Neural cell (in vitro differentiated cells): ENCODE measurements around the gene ISG15. TPM values are rescaled to one million over a fixed set of nuclear protein-coding genes. Genes with fewer than 3 reads are reported as not detected.

Experiments used
- H2AFZ ChIP-seq: fragments of 200-600, 300-800 bp; sonication (generic), shearing (Covaris generic); 2 replicates; pipeline ENCODE4 v1.6.0; 2014; ENCODE audit warnings: low read depth, mild to moderate bottlenecking, antibody characterized with exemption, low read length, moderate library complexity
- H3F3A ChIP-seq: fragments of 200-600 bp; shearing (Covaris generic); 2 replicates; pipeline ENCODE4 v1.6.1; 2016; ENCODE audit warnings: mild to moderate bottlenecking, moderate library complexity, mixed read lengths, antibody characterized with exemption, low read length; ENCODE audit not compliant: insufficient read depth, poor library complexity, severe bottlenecking
- H3K27ac ChIP-seq: fragments of 200-600, 300-800 bp; sonication (generic), shearing (Covaris generic); 2 replicates; pipeline ENCODE4 v1.5.1; 2014; ENCODE audit warnings: mild to moderate bottlenecking, low read length, moderate library complexity
- H3K27me3 ChIP-seq: fragments of 300-800, 200-600 bp; sonication (generic), shearing (Covaris generic); 2 replicates; pipeline ENCODE4 v1.6.0; 2014; ENCODE audit warnings: mild to moderate bottlenecking, low read depth, low read length, moderate library complexity; ENCODE audit not compliant: insufficient read depth
- H3K36me3 ChIP-seq: fragments of 300-800, 200-600 bp; sonication (generic), shearing (Covaris generic); 2 replicates; pipeline ENCODE4 v1.5.1; 2014; ENCODE audit warnings: mild to moderate bottlenecking, antibody characterized with exemption, low read length, moderate library complexity; ENCODE audit not compliant: insufficient read depth
- H3K4me2 ChIP-seq: fragments of 300-800, 200-600 bp; sonication (generic), shearing (Covaris generic); 2 replicates; pipeline ENCODE4 v1.6.0; 2014; ENCODE audit warnings: mild to moderate bottlenecking, low read length
- H3K4me3 ChIP-seq: fragments of 300-800, 200-600 bp; sonication (generic), shearing (Covaris generic); 2 replicates; pipeline ENCODE4 v1.5.1; 2014; ENCODE audit warnings: mild to moderate bottlenecking, low read length, moderate library complexity
- H3K79me2 ChIP-seq: fragments of 200-600 bp; shearing (Covaris generic); replicated peaks from 2 replicates; pipeline ENCODE4 v1.6.0; 2014; ENCODE audit warnings: mild to moderate bottlenecking, low read length, moderate library complexity; ENCODE audit not compliant: insufficient read depth
- H3K9ac ChIP-seq: fragments of 300-800, 200-600 bp; sonication (generic), shearing (Covaris generic); 2 replicates; pipeline ENCODE4 v1.6.1; 2016; ENCODE audit warnings: mild to moderate bottlenecking, low read length, mixed read lengths
- H3K9me2 ChIP-seq: fragments of 200-600 bp; shearing (Covaris generic); 2 replicates; pipeline ENCODE4 v1.6.1; 2016; ENCODE audit warnings: mild to moderate bottlenecking, low read length, mixed read lengths; ENCODE audit not compliant: insufficient read depth
- H3K9me3 ChIP-seq: fragments of 200-600, 300-800 bp; sonication (generic), shearing (Covaris generic); 2 replicates; pipeline ENCODE4 v1.6.1; 2016; ENCODE audit warnings: mild to moderate bottlenecking, mixed run types, low read length, moderate library complexity, mixed read lengths
- H4K20me1 ChIP-seq: fragments of 200-600 bp; shearing (Covaris generic); 2 replicates; pipeline ENCODE4 v1.6.1; 2016; ENCODE audit warnings: mild to moderate bottlenecking, mixed run types; ENCODE audit not compliant: insufficient read depth
- EP300 ChIP-seq: fragments of 450-650 bp; conservative IDR thresholded peaks from 2 replicates; pipeline ENCODE4 v1.6.1; 2014; ENCODE audit warnings: antibody characterized with exemption, mild to moderate bottlenecking, moderate library complexity; ENCODE audit not compliant: poor library complexity, severe bottlenecking
- EZH2 ChIP-seq: fragments of 200-600, 300-800 bp; shearing (Covaris generic), sonication (generic); IDR thresholded peaks from 2 replicates; pipeline ENCODE4 v1.6.1; 2014; ENCODE audit warnings: antibody characterized with exemption, low read length, borderline replicate concordance, mild to moderate bottlenecking; ENCODE audit not compliant: insufficient read depth, poor library complexity, severe bottlenecking
- MXI1 ChIP-seq: fragments of 450-650 bp; conservative IDR thresholded peaks from 2 replicates; pipeline ENCODE4 v1.6.1; 2014; ENCODE audit warnings: antibody characterized with exemption, mild to moderate bottlenecking; ENCODE audit not compliant: poor library complexity, severe bottlenecking
- POLR2AphosphoS5 ChIP-seq: IDR thresholded peaks from 2 replicates; pipeline ENCODE4 v1.6.1; 2012
- RAD21 ChIP-seq: fragments of 450-650 bp; conservative IDR thresholded peaks from 2 replicates; pipeline ENCODE4 v1.6.1; 2014; ENCODE audit warnings: antibody characterized with exemption, mild to moderate bottlenecking, moderate library complexity
- SMC3 ChIP-seq: fragments of 450-650 bp; conservative IDR thresholded peaks from 2 replicates; pipeline ENCODE4 v1.6.1; 2014; ENCODE audit warnings: antibody characterized with exemption, mild to moderate bottlenecking, moderate library complexity; ENCODE audit not compliant: poor library complexity
- TAF1 ChIP-seq: IDR thresholded peaks from 2 replicates; pipeline ENCODE4 v1.6.1; 2012; ENCODE audit warnings: low read depth
- polyA plus RNA-seq: library from polyadenylated mRNA; depleted of rRNA; stranded (reverse); fragments of >200 nt; gene quantifications from 2 replicates; pipeline ENCODE4 v1.2.3, GENCODE V29; 2014
- TF ChIP-seq, protein P1 (sequence below): IDR thresholded peaks from 2 replicates; pipeline ENCODE4 v1.6.1; 2012; ENCODE audit warnings: borderline replicate concordance
- TF ChIP-seq, protein P2 (sequence below): fragments of 450-650 bp; IDR thresholded peaks from 2 replicates; pipeline ENCODE4 v1.5.1; 2014; ENCODE audit warnings: antibody characterized with exemption, mild to moderate bottlenecking, moderate library complexity; ENCODE audit not compliant: poor library complexity, severe bottlenecking

Gene ISG15
- polyA plus RNA-seq, 1 donor from 2014 or later: 8.0 TPM

DNA sequence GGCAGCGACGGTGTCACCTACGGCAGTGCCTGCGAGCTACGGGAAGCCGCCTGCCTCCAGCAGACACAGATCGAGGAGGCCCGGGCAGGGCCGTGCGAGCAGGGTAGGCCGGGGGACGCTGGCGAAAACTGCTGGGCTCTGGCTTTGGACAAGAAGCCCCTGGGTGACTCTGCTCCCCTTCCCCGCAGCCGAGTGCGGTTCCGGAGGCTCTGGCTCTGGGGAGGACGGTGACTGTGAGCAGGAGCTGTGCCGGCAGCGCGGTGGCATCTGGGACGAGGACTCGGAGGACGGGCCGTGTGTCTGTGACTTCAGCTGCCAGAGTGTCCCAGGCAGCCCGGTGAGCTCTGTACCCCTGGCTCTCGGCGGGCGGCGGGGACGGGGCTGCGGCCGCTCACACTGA lies 30.6 kb downstream of the ISG15 start:
- H3K9me2 ChIP-seq: no peaks in the 10 kb centered on the region
- no peaks in the 10 kb centered on the region for H3K27me3 ChIP-seq
- no peak for TF ChIP-seq EP300
- no peak for TF ChIP-seq SMC3
- TF ChIP-seq MXI1: no peak
- no peak for TF ChIP-seq RAD21
- TF ChIP-seq POLR2AphosphoS5: no peak
- no peak for TF ChIP-seq EZH2
- no peak for TF ChIP-seq TAF1
- TF ChIP-seq, protein P1, sequence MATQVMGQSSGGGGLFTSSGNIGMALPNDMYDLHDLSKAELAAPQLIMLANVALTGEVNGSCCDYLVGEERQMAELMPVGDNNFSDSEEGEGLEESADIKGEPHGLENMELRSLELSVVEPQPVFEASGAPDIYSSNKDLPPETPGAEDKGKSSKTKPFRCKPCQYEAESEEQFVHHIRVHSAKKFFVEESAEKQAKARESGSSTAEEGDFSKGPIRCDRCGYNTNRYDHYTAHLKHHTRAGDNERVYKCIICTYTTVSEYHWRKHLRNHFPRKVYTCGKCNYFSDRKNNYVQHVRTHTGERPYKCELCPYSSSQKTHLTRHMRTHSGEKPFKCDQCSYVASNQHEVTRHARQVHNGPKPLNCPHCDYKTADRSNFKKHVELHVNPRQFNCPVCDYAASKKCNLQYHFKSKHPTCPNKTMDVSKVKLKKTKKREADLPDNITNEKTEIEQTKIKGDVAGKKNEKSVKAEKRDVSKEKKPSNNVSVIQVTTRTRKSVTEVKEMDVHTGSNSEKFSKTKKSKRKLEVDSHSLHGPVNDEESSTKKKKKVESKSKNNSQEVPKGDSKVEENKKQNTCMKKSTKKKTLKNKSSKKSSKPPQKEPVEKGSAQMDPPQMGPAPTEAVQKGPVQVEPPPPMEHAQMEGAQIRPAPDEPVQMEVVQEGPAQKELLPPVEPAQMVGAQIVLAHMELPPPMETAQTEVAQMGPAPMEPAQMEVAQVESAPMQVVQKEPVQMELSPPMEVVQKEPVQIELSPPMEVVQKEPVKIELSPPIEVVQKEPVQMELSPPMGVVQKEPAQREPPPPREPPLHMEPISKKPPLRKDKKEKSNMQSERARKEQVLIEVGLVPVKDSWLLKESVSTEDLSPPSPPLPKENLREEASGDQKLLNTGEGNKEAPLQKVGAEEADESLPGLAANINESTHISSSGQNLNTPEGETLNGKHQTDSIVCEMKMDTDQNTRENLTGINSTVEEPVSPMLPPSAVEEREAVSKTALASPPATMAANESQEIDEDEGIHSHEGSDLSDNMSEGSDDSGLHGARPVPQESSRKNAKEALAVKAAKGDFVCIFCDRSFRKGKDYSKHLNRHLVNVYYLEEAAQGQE: no peak
- TF ChIP-seq, protein P2, sequence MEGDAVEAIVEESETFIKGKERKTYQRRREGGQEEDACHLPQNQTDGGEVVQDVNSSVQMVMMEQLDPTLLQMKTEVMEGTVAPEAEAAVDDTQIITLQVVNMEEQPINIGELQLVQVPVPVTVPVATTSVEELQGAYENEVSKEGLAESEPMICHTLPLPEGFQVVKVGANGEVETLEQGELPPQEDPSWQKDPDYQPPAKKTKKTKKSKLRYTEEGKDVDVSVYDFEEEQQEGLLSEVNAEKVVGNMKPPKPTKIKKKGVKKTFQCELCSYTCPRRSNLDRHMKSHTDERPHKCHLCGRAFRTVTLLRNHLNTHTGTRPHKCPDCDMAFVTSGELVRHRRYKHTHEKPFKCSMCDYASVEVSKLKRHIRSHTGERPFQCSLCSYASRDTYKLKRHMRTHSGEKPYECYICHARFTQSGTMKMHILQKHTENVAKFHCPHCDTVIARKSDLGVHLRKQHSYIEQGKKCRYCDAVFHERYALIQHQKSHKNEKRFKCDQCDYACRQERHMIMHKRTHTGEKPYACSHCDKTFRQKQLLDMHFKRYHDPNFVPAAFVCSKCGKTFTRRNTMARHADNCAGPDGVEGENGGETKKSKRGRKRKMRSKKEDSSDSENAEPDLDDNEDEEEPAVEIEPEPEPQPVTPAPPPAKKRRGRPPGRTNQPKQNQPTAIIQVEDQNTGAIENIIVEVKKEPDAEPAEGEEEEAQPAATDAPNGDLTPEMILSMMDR: no peak
- no peak overlapping the region for H3K27ac ChIP-seq
- H3K4me3 ChIP-seq: no peak overlapping the region
- H3K79me2 ChIP-seq: no peaks in the 10 kb centered on the region
- H4K20me1 ChIP-seq: no peaks in the 10 kb centered on the region
- H3K9ac ChIP-seq: no peak overlapping the region
- no peak overlapping the region for H3K4me2 ChIP-seq
- H3F3A ChIP-seq: no peaks in the 10 kb centered on the region
- no peaks in the 10 kb centered on the region for H3K9me3 ChIP-seq
- no peak overlapping the region for H2AFZ ChIP-seq
- H3K36me3 ChIP-seq: no peaks in the 10 kb centered on the region

DNA sequence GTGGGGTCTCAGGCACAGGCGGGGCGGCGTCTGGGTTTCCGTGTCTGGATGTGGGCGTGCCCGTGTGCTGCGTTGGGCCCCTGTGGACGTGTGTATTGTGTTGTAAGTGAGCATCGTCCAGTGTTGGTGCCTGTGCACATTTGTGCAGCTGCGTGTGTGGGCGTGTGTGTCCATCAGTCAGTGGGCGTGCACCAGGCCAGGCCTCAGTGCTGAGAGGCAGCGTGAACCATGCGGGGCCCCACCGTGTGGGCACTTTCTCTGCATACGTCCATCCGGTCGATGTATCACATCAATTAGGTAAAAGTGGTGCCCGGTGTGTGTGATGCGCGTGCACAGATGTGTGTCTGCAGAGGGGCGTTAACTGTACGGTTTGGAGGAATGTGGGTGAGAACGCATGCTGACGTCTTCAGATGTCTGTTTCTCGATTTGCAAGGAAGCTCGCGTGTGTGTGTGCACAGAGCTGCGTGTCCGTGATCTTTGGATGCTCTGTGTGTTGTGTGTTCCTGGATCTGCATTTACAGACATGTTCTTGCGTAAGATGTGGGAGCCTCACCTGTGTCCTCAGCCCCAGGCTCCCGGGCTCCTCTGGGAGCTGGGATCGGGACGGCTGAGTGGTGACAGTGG lies 31.3 kb downstream of the ISG15 start:
- TF ChIP-seq RAD21 (no peak), POLR2AphosphoS5 (no peak), EZH2 (no peak), SMC3 (no peak), TAF1 (no peak)
- TF ChIP-seq, protein P2: no peak
- TF ChIP-seq, protein P1: no peak
- no peak overlapping the region for H3K9ac ChIP-seq
- H2AFZ ChIP-seq: no peak overlapping the region

More for the DNA sequence above, 31.3 kb downstream of the ISG15 start:
- H3K27me3 ChIP-seq: no peaks in the 10 kb centered on the region
- H3K9me2 ChIP-seq: no peaks in the 10 kb centered on the region
- no peaks in the 10 kb centered on the region for H4K20me1 ChIP-seq
- H3K4me3 ChIP-seq: no peak overlapping the region
- no peak overlapping the region for H3K27ac ChIP-seq
- H3K9me3 ChIP-seq: no peaks in the 10 kb centered on the region
- H3K4me2 ChIP-seq: no peak overlapping the region
- H3K36me3 ChIP-seq: no peaks in the 10 kb centered on the region
- H3F3A ChIP-seq: no peaks in the 10 kb centered on the region
- H3K79me2 ChIP-seq: no peaks in the 10 kb centered on the region
